IPS-NIHi11 (cell line): ENCODE results near the gene B3GALT6.

Experiments used
- DNase-seq: peaks from one replicate; pipeline ENCODE4 v3.0.0; 2012; ENCODE audit warnings: mixed read lengths, low spot score

B3GALT6 gene

GRCh38 chr1:1215881-1216605 lies 16.0 kb upstream of the B3GALT6 start:
- no peak for DNase-seq

DNA sequence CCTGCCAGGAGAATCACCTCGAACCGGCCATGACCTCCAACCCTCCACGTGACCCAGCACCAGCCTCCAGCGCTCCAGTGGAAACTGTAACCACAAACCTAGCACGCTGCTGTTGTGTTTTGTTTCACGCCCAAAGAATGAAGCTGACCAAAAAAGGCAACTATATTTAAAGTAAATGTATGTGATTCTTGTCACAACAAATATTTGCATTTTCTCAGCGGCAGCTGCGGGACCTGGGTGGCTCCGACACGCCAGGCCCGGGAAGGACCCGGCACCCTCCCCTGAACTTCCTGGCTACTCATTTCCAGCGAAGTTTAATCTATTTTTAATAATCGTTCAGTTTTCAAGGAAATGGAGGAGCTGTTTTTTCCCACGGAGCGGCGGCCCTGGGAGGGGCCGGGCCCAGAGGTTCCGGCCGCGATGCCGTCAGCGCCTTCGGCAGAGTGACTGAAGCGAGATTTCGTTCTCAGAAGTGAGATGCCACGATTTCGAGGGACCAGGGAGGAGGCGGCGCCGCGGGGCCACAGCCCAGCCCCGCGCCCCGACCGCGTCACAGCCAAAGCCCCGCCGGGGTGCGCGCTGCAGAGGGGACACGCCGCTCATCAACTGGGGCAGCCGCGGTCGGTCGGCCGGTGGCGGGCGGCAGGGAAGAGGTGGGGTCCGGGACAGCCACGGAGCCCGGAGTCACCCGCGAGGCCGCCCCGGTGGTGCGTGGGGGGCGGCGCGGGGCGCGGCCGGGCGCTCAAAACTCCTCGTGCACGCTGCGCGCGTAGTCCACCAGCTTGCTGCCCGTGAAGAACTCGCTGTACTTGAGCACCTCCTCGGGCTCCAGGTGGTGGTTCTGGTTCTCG lies 15.0 kb upstream of the B3GALT6 start:
- no peak for DNase-seq

DNA sequence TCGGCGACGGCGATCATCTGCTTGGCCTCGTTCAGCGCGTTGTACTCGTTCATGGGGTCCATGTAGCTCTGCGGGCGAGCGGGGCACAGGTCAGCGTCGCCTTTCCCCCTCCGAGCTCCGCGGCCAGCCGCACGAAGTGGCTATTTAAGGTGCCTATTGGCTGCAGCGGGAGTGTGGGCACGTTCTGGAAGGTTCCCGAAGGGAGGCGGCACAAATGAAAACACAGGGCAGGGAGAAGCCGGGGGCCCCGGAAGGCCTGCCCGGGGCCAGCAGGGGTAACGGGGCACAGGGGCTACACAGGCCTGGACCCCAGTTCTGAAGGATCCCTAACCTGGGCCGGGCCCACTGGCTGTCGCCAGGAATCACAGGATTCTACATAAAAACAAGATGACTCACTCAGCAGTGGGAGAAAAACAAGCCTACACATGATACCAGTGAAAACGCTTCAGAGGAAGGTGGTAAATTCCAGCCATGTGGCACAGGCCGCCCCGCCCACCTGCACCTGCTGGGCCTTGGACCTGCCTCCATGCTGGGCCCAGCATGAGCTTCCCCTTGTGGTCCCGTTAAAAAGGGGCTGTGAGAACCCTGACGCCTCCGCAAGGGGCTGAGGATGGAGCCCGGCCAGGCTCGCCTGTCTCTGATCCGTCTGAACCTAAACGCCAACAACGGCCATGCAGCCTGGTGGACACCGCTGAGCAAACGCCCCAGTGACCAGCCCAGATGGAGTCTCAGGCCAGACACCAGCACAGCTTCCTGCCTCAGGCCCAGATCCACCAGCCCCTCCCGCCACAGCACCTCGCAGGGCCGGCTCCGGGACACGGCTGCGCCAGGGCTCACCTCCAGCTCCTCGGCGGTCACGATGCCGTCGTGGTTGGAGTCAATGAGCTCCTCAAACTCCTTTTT lies 14.2 kb upstream of the B3GALT6 start:
- DNase-seq: no peak

- DNase-seq: no peak
Measured at GRCh38 chr1:1218524-1219200, 13.4 kb upstream of the B3GALT6 start.

- no peak for DNase-seq
Measured at GRCh38 chr1:1219341-1219740, 12.7 kb upstream of the B3GALT6 start.

DNA sequence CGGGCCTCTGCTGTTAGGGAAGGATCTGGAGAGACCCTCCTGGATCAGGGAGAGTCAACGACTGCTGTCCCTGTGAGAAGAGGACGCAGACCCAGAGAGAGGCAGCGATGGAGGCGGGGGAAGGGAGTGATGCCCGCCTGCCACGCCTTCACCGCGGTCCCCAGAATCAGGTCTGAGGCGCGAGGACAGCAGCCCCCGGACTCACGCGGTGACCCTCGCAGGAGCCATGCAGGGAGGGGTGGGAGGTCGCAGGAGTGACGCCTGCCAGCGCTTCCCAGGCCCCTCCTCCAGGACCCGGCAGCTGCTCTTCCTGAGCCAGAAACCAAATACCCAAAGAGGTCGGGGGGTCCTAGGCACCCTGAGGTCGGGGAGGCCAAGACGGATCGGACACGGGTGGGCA lies 11.8 kb upstream of the B3GALT6 start:
- DNase-seq: no peak

DNA sequence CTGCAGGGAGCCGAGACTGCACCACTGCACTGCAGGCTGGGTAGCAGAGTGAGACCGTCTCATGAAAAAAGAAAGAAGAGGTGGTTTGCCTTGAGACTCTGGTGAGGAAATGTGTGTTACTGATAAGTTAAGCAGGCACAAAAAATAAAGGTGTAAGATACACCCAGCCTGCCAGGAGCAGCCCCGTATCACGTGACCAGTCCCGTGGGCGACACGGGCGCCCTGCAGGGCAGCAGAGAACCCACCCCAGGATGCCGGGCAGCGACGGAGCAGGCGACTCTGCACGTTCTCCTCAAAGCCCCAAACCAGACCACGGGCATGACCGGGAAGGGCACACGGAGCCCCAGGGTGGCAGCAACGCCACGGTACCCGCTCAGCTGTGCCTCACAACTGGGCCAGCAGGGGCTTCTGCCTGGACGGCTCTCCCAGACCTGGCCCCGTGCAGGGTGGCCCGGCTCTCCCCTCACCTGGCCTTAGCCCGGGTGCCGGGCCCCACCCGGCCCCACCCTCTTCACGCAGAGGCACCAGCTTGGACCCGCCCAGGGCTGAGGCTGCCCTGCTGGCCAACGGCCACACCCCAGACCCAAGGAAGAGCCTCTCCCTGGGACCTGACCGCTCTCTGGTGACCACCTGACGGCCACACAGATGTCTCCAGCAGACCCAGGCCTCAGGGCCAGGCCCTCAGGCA lies 10.0 kb upstream of the B3GALT6 start:
- DNase-seq: no peak

GRCh38 chr1:1222575-1223225 lies 9.3 kb upstream of the B3GALT6 start:
- no peak for DNase-seq

DNA sequence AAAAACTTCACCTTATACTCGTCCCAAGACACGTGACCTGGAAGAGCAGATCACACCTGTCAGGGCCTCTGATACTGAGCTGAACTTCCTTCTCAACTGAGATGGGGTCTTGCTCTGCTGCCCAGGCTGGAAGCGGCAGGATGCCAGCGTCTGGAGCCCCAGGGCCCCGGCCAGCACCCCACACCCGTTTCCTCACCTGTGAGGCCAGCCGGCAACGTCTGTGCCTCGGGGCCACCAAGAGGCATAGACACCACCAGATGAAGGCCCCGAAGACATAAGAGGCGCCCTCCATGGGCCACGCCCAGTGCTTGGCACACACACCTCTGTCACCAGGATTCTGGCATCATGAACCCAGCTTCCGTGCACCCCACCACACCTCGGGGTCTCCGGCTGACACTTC lies 8.7 kb upstream of the B3GALT6 start:
- DNase-seq: no peak

DNA sequence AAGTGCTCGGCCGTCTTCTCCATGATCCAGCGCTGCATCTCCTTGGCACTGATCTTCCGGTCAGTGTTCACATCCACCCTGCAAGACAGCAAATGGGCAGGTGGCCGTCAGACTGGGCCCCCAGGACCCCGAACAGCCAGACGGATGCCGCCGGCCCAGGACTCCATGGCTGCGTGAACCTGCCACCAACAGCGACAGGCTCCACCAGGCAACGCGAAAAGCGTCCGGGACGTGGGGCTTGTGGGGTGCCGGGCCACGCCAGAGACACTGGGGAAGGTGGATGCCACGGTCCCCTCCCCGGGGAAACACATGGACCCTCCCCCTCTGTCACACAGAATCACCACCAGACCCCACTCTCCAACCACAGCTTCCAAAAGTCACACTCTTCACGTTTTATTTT lies 8.1 kb upstream of the B3GALT6 start:
- DNase-seq: no peak

DNA sequence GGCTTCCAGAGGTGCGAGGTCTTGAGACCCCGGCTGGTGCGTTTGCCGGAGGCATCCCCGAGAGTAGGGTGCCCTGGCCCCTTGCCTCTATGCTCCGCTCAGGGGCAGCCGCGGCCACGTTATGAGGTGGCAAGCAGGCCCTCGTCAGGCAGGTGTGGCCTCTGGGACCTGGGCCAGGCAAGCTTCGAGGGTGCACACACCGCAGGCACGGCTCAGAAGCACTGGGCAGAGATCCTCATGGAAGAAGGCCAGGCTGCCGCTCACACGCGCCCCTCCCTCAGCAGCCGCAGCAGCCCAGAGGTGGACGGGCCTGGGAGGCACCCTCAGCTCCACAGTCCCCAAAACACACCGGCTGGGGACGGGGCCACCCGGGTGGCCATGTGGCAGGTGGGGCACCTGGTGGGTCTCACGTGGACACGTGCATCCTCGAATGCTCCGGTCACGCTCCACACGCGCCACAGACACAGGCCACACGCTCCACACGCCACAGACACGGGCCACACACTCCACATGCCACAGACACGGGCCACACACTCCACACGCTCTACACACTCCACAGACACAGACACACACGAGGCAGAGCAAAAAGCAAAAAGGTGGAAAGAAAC lies 6.7 kb upstream of the B3GALT6 start:
- no peak for DNase-seq

GRCh38 chr1:1225913-1226312 lies 6.1 kb upstream of the B3GALT6 start:
- DNase-seq: no peak

- DNase-seq: no peak
Measured at GRCh38 chr1:1226566-1227362, 5.3 kb upstream of the B3GALT6 start.

DNA sequence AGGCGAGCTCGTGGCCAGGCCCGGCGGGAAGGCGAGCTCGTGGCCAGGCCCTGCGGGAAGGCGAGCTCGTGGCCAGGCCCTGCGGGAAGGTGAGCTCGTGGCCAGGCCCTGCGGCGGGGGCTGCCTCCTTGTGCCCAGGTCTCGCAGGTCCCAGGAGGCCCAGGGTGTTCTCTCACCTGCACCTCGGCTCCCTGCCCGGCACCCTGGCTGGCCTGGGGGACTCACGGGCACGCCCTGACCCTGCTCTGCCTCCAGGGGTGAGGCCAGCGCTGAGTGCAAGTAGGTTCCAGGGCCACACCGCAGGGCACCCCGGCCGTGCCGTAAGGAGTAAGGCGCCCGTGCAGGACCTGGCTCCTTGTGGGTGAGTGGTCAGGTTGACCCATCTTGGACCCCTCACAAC lies 4.7 kb upstream of the B3GALT6 start:
- DNase-seq: no peak

GRCh38 chr1:1228187-1228586 lies 3.9 kb upstream of the B3GALT6 start:
- no peak for DNase-seq

GRCh38 chr1:1228596-1229321 lies 3.3 kb upstream of the B3GALT6 start:
- DNase-seq: no peak

DNA sequence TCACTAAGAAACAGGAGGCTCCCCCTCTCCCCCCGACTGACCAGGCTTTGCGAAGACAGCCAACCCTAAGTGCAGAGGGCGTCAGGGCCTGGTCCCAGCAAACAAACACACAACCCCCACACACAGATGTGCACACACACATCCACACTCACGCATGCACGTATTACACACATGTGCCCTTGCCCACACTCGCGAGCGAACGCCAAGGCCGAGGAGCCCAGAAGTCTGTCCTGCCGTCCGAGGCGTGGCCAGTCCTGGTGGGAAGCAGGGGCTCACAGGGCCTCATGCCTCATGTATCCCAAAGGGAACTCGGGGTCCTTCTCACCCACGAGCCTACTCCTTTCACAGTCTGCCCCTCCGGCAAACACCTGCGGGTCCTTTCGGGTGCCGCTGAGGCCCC lies 2.3 kb upstream of the B3GALT6 start:
- no peak for DNase-seq

- no peak for DNase-seq
Measured at GRCh38 chr1:1230656-1231399, 1.2 kb upstream of the B3GALT6 start.
